Vagina (tissue), 2 donors: ENCODE measurements around the gene GID8. TPM values are rescaled to one million over a fixed set of nuclear protein-coding genes. Genes with fewer than 3 reads are reported as not detected.

Source experiments
- DNase-seq, 2 donors: peaks; one replicate each; pipeline ENCODE4 v3.0.0-alpha.2; 2017; ENCODE audit errors: extremely low spot score in 2 of 2
- H3K27ac ChIP-seq: fragments of 200-600 bp; sonication (generic); one replicate; pipeline ENCODE4 v1.5.1; 2019
- H3K27me3 ChIP-seq: fragments of 200-600 bp; sonication (generic); one replicate; pipeline ENCODE4 v1.5.1; 2019
- H3K36me3 ChIP-seq, 2 donors: fragments of 200-600 bp; sonication (generic); one replicate each; pipeline ENCODE4 v1.5.1; 2017 to 2019
- H3K4me1 ChIP-seq: fragments of 200-600 bp; sonication (generic); one replicate; pipeline ENCODE4 v1.5.1; 2019
- H3K4me3 ChIP-seq, 2 donors: fragments of 200-600 bp; sonication (generic); 1 replicate in 1 of 2; 2 replicates in 1 of 2; pipeline ENCODE4 v1.5.1; 2016 to 2019
- H3K9me3 ChIP-seq: fragments of 200-600 bp; sonication (generic); one replicate; pipeline ENCODE4 v1.5.1; 2019
- POLR2A ChIP-seq, 2 donors: fragments of 450-650 bp; IDR thresholded peaks; one replicate each; pipeline ENCODE4 v1.6.1; 2017; ENCODE audit warnings: antibody characterized with exemption in 2 of 2, mild to moderate bottlenecking in 2 of 2, moderate library complexity in 2 of 2
- POLR2AphosphoS5 ChIP-seq, 2 donors: sonication (generic); formaldehyde crosslinking; IDR thresholded peaks; one replicate each; pipeline ENCODE4 v1.9.0; 2017; ENCODE audit warnings: antibody characterized with exemption in 2 of 2, mild to moderate bottlenecking in 2 of 2, low read depth in 1 of 2; ENCODE audit not compliant: insufficient read depth in 1 of 2
- intact Hi-C: fragments of 100-400 bp; cut with DNase I; formaldehyde crosslinking; loops from one replicate; pipeline ENCODE4 v1.15.1; 2023
- total RNA-seq: library from RNA; depleted of rRNA; stranded (reverse); fragments of >200 nt; gene quantifications from one replicate; pipeline ENCODE4 v1.2.3, GENCODE V29; 2016
- TF ChIP-seq, protein P1 (sequence below), 3 experiments: fragments of 450-650 bp in 2 of 3; fragments of 200-600 bp in 1 of 3; sonication (generic) in 1 of 3; IDR thresholded peaks; one replicate each; pipeline ENCODE4 v1.5.1; 2017 to 2019; ENCODE audit warnings: antibody characterized with exemption in 3 of 3, mild to moderate bottlenecking in 2 of 3, moderate library complexity in 2 of 3

The GID8 gene
- total RNA-seq, 1 donor from 2014 or later: 30.2 TPM

DNA sequence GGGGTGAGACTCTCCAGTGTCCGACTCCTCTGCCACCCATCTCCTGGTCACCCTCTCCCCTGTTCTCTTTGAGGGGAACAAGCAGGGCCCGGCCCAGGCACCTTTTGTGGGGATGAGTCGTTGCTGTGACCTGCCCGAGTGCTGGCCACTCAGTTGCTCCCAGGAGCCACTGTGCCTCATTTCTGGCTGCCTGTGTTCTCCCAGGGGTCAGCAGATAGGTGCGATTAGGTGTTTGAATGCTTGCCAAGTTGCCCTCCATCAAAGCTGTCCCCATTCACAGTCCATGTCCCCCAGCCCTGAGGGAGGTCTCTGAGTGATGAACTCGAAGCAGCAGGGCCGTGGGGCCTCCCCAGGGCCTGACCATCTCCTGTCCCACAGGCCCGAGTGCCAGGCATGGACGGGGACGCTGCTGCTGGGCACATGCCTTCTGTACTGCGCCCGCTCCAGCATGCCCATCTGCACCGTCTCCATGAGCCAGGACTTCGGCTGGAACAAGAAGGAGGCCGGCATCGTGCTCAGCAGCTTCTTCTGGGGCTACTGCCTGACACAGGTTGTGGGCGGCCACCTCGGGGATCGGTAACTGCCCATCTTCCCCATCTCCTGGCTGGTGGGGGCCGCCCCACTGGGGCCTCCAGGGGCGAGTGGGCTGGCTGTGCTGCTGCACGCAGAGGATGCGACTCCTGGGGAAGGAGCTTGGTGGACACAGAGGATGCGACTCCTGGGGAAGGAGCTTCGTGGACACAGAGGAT lies 18.6 kb downstream of the GID8 start:
- TF ChIP-seq, protein P1, sequence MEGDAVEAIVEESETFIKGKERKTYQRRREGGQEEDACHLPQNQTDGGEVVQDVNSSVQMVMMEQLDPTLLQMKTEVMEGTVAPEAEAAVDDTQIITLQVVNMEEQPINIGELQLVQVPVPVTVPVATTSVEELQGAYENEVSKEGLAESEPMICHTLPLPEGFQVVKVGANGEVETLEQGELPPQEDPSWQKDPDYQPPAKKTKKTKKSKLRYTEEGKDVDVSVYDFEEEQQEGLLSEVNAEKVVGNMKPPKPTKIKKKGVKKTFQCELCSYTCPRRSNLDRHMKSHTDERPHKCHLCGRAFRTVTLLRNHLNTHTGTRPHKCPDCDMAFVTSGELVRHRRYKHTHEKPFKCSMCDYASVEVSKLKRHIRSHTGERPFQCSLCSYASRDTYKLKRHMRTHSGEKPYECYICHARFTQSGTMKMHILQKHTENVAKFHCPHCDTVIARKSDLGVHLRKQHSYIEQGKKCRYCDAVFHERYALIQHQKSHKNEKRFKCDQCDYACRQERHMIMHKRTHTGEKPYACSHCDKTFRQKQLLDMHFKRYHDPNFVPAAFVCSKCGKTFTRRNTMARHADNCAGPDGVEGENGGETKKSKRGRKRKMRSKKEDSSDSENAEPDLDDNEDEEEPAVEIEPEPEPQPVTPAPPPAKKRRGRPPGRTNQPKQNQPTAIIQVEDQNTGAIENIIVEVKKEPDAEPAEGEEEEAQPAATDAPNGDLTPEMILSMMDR (IDR thresholded peaks at IDR 0.05): no peak
- TF ChIP-seq POLR2A (IDR thresholded peaks at IDR 0.05): no peak
- no peak for TF ChIP-seq POLR2AphosphoS5 (IDR thresholded peaks at IDR 0.05; ENCODE audit: insufficient read depth in 1 of 2, low read depth in 1 of 2)
- H3K9me3 ChIP-seq: no peaks in the 10 kb centered on the region
- H3K4me3 ChIP-seq: no peak overlapping the region
- H3K27me3 ChIP-seq: no peaks in the 10 kb centered on the region
- peaks cover 31% of the 10 kb centered on the region for H3K4me1 ChIP-seq
- intact Hi-C loops: no loop called here
- H3K27ac ChIP-seq: no peak overlapping the region
- H3K36me3 ChIP-seq: no peaks in the 10 kb centered on the region
- DNase-seq: no peak

DNA sequence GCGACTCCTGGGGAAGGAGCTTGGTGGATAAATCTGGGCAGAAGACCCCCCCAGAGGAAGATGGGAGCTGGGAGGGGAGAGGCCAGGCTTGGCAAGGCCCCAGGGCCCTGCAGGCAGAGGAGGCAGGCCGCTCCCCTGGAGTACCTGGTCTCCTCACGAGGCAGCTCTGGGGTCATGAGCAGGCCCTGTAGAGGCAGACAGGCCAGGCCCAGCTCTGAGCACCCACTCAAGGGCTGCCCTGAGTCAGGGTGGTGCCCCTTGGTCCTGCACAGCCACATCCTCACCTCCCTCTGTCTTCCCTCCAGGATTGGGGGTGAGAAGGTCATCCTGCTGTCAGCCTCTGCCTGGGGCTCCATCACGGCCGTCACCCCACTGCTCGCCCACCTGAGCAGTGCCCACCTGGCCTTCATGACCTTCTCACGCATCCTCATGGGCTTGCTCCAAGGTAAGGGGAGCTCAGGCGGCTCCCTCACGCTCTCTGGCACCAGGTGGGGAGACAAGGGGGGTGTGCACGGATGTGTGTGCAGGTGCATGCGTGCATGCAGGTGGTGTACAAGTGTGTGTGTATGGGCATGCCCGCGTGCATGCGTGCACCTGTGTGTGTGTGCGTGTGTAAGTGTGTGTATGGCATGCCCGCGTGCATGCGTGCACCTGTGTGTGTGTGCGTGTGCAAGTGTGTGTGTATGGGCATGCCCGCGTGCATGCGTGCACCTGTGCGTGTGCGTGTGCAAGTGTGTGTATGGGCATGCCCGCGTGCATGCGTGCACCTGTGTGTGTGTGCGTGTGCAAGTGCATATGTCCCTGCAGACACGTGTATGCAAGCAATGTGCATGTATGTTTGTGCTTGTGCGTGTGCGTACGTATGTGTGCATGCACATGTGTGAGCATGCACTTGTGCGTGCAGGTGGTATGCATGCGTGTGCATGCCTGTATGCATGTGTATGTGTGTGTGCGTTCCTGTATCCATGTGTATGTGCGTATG lies 19.5 kb downstream of the GID8 start:
- no peaks in the 10 kb centered on the region for H3K9me3 ChIP-seq
- peaks cover 23% of the 10 kb centered on the region for H3K4me1 ChIP-seq
- DNase-seq: no peak
- H3K27me3 ChIP-seq: no peaks in the 10 kb centered on the region
- no peak overlapping the region for H3K27ac ChIP-seq
- TF ChIP-seq POLR2AphosphoS5 (IDR thresholded peaks at IDR 0.05; ENCODE audit: insufficient read depth in 1 of 2, low read depth in 1 of 2) (no peak), POLR2A (IDR thresholded peaks at IDR 0.05) (no peak)
- TF ChIP-seq, protein P1 (IDR thresholded peaks at IDR 0.05): no peak
- intact Hi-C loops: no loop called here
- no peak overlapping the region for H3K4me3 ChIP-seq
- H3K36me3 ChIP-seq: no peaks in the 10 kb centered on the region

DNA sequence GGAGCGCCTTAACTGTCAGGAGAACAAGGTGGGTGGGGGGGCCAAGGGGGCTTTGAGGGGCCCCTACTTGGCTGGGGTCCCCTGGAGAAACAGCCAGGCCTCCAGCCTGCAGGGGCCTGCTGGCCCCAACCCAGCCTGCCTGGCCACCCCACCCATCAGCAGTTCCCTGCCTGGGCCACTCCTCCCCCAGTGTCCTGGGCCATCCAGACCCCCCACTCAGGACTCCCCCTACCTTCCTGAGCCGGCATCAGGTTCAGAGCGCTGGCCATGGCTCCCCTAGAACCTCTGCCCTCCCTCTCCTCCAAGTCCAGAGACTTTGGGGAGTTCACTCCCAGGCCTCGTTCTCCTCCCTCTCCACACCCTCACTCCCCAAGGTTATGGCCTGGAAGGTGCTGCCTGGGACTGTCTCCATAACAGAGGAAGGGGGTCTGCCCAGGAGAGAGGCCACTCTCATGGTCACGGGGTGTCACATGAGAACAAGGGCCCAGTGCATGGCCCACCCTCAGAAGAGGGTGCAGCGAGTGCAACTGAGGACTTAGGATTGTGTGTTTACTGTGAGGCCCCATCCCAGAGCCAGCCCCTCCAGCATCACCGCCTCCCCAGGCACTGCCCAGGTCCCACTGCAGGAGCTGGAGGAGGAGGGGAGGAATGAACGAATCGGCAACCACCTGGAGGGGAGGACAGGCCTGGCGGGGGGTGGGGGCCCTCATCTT lies 20.6 kb downstream of the GID8 start:
- no peak overlapping the region for H3K4me3 ChIP-seq
- no peaks in the 10 kb centered on the region for H3K9me3 ChIP-seq
- peaks cover 11% of the 10 kb centered on the region for H3K4me1 ChIP-seq
- no peaks in the 10 kb centered on the region for H3K27me3 ChIP-seq
- no peak for DNase-seq
- intact Hi-C loops: no loop called here
- no peak overlapping the region for H3K27ac ChIP-seq
- no peaks in the 10 kb centered on the region for H3K36me3 ChIP-seq
- TF ChIP-seq, protein P1 (IDR thresholded peaks at IDR 0.05): no peak
- TF ChIP-seq POLR2AphosphoS5 (IDR thresholded peaks at IDR 0.05; ENCODE audit: insufficient read depth in 1 of 2, low read depth in 1 of 2) (no peak), POLR2A (IDR thresholded peaks at IDR 0.05) (no peak)

DNA sequence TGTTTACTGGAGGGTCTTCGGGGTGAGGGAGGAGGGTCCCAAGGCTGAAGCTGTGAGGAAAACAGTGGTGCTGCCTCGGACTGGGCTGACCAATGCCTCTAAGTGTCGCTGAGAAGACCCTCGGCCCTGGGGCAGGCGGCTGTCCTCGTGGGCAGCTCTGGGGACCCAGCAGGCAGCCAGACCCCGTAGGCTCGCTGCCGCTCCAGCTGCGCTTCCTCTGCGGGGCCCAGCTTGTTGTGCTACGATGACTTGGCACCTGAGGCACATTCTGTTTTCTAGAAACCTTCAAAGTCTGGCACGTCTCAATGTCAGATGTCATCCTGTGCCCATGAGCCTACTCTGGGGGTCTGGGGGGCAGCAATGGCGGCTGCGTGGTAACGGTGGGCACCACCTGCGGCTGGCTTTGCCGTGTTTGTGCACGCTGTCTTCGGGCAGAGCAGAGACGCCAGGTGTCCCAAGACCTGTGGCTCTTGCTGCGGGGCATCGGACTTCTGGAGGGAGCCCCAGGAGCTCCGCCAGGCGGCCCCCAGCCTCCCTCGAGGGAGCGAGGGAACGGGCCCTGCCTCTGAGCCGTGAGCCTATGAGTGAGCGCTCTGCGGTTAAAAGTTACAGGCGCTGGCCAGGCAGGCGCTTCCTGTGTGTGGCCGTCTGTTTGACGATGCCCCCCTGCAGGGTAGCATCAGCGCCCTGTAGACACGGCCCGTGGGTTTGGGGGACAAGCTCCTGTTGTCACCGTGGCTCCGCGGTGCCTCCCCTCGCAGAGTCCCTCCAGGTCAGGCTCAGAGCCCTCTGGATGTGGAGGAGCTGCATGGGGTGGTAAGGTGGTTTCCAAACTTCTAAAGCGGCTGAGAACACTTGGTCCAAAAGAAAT lies 21.4 kb downstream of the GID8 start:
- DNase-seq: no peak
- H3K4me3 ChIP-seq: no peak overlapping the region
- intact Hi-C loops: no loop called here
- H3K27ac ChIP-seq: no peak overlapping the region
- H3K9me3 ChIP-seq: no peaks in the 10 kb centered on the region
- H3K4me1 ChIP-seq: peaks cover 5% of the 10 kb centered on the region
- H3K27me3 ChIP-seq: no peaks in the 10 kb centered on the region
- H3K36me3 ChIP-seq: no peaks in the 10 kb centered on the region
- TF ChIP-seq POLR2A (IDR thresholded peaks at IDR 0.05) (no peak), POLR2AphosphoS5 (IDR thresholded peaks at IDR 0.05; ENCODE audit: insufficient read depth in 1 of 2, low read depth in 1 of 2) (no peak)
- TF ChIP-seq, protein P1 (IDR thresholded peaks at IDR 0.05): no peak
